Gastrocnemius medialis (tissue), 4 donors: ENCODE results near the gene ACR.

ENCODE experiments used
- CTCF ChIP-seq, 5 experiments: fragments of 450-650 bp in 3 of 5; fragments of 200-600 bp in 2 of 5; sonication (generic) in 2 of 5; IDR thresholded peaks in 4 of 5; conservative IDR thresholded peaks in 1 of 5; 1 replicate in 4 of 5; 2 replicates in 1 of 5; pipeline ENCODE4 v1.5.1; 2016 to 2019; ENCODE audit warnings: antibody characterized with exemption in 5 of 5, mild to moderate bottlenecking in 3 of 5, moderate library complexity in 3 of 5
- POLR2A ChIP-seq, 2 donors: fragments of 450-650 bp; IDR thresholded peaks; one replicate each; pipeline ENCODE4 v1.6.1; 2017; ENCODE audit warnings: antibody characterized with exemption in 2 of 2, mild to moderate bottlenecking in 2 of 2, moderate library complexity in 2 of 2

GRCh38 chr22:50713008-50713385 is 25.0 kb upstream of the ACR start:
- TF ChIP-seq CTCF (IDR thresholded peaks at IDR 0.05 in 4 of 5, conservative IDR thresholded peaks at IDR 0.05 in 1 of 5) (no peak), POLR2A (IDR thresholded peaks at IDR 0.05) (no peak)
